G401.6 (cell line): ENCODE data around the gene MORC4.

ENCODE experiments used
- FAIRE-seq: peaks from 2 replicates; lab custom pipeline; 2012; peaks lifted over from hg19 to GRCh38; lab: Jason Lieb, UNC

The MORC4 gene

GRCh38 chrX:106952538-106952937 is 47.5 kb downstream of the MORC4 start:
- no peak for FAIRE-seq

- FAIRE-seq: no peak
Observed at GRCh38 chrX:106952089-106952488, 47.9 kb downstream of the MORC4 start.

DNA sequence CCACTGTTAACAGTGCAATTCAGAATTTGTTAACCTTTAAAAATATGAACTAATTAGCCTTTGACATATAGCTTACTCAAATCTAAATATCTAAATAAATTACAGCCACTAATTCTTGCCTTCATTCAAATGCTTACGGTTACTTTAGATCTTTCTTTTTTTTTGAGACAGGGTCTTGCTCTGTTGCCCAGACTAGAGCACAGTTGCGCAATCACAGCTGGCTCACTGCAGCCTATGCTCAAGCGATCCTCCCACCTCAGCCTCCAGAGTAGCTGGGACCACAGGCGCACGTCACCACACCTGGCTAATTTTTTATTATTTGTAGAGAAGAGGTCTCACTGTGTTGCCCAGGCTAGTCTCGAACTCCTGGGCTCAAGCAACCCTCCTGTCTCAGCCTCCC is 48.8 kb downstream of the MORC4 start:
- no peak for FAIRE-seq

GRCh38 chrX:106950381-106950780 is 49.6 kb downstream of the MORC4 start:
- FAIRE-seq: no peak

DNA sequence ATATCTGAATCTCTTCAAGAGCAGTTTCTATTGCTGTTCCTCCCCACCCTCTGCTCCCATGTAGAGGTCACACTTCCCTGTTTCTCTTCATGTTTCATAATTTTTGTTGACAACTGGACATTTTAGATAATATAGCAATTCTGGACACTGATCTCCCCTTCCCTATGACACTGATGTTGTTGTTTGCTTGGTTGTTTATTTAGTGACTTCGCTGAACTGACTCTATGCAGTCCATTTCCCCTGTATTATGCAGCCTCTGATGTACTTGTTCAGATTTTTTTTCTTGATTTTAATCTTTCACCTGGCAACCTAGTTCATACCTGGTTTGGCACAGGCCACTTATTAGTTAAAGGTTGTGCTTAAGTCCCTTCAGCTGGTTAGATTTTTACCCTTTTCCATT is 50.6 kb downstream of the MORC4 start:
- FAIRE-seq: no peak

DNA sequence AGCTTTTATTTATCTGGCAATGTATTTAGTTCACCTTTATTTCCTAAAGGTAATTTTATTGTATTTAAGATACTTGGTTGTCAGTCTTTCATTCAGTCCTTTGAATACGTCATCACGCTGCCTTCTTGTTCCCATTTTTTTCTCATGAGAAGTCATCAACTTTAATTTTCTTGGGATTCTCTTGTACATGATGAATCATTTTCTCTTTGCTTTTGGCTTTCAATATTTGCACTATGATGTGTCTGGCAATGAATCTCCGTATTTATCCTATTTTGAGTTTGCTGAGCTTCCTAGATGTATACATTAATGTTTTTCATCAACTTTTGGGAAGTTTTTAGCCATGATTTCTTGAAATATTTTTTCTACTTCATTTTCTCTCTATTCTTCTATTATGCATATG is 51.4 kb downstream of the MORC4 start:
- no peak for FAIRE-seq

GRCh38 chrX:106946464-106946863 is 53.5 kb downstream of the MORC4 start:
- FAIRE-seq: no peak

- FAIRE-seq: no peak
Observed at GRCh38 chrX:106940068-106940467, 59.9 kb downstream of the MORC4 start.

DNA sequence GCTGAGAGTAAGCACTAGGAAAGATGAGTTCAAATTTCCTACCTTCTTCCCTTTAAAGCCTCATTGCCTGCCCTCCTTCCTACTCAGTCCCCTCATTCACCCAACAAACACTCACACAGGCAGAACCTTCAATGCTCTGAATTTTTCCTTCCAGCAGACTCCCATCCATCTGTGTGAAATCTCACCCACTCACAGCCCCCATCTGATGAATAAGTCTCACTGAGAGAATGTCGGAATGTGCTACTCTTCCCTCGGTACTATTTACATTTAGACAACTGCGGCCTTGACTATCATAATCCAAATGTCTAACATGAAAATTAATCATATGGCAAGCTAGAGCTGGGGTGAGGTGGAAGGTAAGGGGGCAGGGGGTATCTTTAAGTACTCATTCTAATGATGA is 60.4 kb downstream of the MORC4 start:
- no peak for FAIRE-seq

DNA sequence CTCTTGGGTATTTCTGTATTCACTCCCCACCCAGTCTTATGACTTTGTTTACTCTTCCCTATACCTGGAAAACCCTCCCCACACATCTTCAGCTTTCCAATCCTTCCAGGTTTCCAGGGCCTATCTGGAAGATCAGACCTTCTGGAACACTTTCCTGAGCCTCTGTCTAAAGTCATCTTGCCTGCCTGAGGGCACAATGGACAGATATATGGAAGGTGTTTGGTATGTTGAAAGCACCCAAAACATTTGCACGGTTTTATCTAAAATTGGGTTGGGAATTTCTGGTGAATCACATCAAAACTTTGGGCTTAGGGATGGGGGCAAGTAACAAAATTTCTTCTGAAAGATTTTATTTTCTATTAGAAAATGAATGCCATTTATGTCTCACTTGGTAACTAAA is 63.8 kb downstream of the MORC4 start:
- FAIRE-seq: no peak

DNA sequence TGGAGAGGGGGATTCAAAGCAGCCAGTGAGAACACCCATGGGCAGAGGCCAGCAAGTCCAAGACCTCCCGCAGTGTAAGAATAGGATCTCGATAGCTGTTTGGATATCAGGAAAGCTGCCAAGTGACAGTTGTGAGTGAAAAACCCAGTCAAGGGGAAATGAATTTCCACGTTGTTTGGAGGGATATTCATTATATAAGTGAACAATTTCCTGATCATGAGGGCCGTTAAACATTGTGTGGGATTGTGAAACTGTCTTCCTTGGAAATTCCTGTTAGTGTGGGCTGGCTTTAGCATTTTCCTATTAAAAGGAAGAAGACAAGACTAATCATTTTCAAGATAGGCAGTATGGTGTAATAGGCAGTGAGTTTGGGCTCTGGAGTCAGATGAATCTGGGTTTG is 64.8 kb downstream of the MORC4 start:
- no peak for FAIRE-seq

DNA sequence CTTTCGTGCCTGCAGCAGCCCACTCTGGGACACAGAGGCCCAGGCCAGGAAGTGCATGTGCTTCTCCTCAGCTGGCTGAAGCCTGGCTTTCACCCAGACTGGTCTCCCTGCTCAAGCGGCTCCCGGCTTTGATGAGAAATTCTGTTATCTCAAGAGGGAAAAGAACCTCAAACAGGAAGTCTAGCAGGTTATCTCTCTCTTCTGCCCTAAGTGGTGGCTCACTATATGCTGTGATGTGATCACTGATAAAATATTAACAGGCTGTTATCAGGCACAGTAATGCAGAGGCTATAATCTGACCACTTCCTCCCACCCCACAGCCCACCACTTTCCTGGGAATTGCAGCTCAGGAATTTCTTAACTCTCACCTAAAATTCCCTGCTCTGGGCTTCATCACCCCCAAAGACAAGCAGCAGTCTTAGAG is 66.5 kb downstream of the MORC4 start:
- FAIRE-seq: no peak

DNA sequence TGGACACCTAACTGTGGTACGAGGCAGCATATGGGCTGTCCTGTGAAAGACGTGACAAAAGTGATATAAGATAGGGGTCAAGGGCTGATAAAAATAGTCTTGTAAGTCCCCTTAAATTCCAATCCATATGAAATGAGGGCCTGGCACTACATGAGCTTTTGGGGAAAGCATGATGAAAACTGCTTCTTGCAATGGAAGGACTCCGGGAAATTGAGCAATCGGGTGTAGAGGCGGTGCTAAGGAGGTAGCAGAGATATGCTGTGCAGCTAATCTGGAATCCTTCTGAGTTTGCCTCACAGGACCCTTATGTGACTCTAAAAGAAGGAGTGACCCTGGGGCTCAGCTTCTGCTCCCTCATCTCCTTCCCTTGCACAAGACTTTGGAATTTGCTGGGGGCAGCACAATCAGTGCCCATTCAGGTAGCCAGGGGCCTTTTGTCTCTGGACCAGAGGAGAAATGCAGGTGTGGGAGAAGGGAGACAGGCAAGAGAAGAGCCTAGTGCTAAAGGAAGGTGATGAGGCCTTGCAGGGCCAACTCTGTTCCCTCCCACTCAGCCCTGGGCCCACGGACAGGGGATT is 67.0 kb downstream of the MORC4 start:
- no peak for FAIRE-seq

DNA sequence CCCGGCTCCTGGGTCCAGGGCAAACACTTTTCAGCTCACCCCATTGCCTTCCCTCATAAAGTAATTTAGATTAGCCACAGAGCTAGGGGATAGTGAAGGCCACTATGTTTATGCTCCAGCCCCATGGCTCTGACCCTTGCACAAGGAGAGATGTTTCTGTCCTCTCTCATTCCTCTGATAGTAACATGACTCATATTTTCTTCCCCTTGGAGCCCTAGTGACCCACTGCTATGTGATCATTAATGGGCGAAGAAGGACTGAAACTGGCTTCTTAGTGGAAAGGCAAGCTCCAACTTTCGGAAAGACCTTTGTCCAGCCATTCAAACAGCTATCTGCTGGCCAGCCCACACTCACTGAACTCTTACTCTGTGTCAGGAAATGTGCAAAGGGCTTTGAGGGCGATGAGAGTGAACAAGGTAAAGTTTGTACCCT is 67.5 kb downstream of the MORC4 start:
- FAIRE-seq: no peak

- no peak for FAIRE-seq
Observed at GRCh38 chrX:106931831-106932491, 68.1 kb downstream of the MORC4 start.

- no peak for FAIRE-seq
Observed at GRCh38 chrX:106928227-106928626, 71.8 kb downstream of the MORC4 start.

- no peak for FAIRE-seq
Observed at GRCh38 chrX:106927700-106928099, 72.3 kb downstream of the MORC4 start.

GRCh38 chrX:106927023-106927422 is 73.0 kb downstream of the MORC4 start:
- FAIRE-seq: no peak

DNA sequence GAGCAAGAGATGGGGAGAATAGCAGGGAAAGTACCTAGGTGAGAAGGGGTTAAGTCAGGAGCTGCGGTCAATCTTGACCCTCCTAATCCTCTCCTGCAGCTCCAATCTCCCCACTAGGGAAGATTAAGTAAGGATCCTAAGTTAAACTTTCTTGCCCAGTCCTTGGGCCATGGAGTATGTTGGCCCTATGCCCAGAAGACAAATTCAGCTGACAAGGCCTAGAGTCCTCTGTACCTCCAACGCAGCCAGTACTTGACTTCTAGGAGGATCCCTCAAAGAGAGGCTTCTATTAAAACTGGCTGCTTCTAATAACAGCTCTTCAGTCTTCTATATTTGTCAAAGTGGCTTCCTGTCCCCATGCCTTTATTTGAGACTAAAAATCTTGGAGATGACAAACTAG is 78.4 kb downstream of the MORC4 start:
- no peak for FAIRE-seq

GRCh38 chrX:106919932-106920452 is 80.0 kb downstream of the MORC4 start, which contains the start of gene CLDN2:
Gene CLDN2 (plus strand): TSS chrX:106920402. CDS start chrX:106928229, 7,827 bp downstream.
- no peak for FAIRE-seq

GRCh38 chrX:106917830-106918500 is 82.0 kb downstream of the MORC4 start:
- no peak for FAIRE-seq

- no peak for FAIRE-seq
Observed at GRCh38 chrX:106912864-106913263, 87.1 kb downstream of the MORC4 start.

DNA sequence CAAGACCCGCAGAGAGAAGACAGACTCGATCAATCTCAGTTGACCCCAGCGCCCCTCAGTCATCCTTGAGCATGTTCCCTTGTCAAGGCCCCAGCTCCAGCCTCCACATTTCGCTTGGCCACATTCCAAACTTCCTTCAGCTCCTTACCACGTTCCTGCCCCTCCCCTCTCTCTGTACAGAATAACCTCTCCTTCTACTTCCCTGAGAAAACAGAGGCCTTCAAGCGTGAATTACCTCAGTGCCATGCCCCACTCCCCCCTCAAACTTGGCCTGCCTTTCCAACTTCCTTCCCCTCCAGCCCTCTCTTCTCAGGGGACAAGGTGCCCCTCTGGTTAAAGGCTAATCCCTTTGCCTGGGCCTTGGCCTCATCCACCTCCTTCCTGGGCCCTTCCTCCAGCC is 93.7 kb downstream of the MORC4 start:
- FAIRE-seq: no peak
